ENCODE results near the gene SCAANT1. TPM values are rescaled to one million over a fixed set of nuclear protein-coding genes. Genes with fewer than 3 reads are reported as not detected.

The SCAANT1 gene
- total RNA-seq, 1 donor from 2014 or later = not detected

DNA sequence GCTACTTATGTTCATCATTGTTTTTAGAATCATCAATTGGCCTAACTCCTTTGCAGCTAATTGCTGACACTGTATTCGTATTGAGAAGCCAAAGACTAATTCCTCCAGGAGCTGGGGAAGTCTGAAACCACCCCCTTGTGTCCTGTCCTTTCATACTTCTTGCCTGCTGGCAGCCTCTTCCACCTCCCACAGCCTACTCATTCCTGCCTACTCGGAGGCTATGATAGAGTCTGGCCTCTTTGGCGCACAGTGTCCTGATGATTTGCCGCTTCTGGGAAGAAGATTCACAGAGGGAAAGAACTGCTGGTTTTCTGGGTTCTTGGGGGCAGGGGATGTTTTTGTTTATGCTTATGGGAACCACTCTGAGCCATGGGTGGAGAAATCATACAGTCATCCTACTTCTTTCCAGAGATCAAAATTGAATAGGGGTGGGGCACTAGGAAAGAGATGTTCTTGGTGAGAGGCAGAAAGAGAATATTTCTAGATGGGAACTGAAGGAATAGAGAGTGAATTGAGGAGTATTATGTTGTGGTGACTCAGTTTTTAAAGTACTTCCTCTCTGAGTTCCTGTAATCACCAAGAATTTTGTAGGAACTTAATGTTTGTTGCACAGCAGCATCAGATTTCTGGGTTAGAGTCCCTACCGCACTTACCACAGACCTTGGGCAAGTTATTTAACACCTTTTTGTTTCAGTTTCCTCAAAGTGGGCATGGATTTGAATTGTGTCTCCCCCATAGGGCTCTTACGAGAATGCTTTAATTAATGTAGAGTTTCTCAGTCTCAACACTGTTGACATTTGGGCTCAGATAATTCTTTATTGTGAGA is 22.1 kb upstream of the SCAANT1 start:
- DNase-seq (ENCODE audit: low read depth, low spot score) = no peak

DNA sequence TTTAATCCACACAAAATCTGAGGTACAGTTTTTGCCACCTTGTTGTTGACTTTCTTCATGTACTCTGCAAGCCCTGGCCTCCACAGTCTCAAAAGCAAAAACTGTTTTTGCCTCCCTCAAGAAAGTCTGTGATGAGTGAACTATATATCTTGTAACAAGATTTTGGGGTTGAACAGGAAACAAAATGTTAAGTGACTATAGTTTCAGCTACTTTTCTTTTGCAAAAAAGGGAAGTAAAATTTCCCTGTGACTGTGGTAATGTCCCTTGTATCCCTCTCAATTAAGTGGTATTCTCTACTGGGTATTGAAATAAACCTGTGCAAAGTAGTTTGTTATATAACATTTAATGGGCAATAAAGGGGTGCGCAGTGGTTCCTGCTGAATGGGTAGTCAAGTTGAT is 21.3 kb upstream of the SCAANT1 start:
- no peak for DNase-seq (ENCODE audit: low read depth, low spot score)

DNA sequence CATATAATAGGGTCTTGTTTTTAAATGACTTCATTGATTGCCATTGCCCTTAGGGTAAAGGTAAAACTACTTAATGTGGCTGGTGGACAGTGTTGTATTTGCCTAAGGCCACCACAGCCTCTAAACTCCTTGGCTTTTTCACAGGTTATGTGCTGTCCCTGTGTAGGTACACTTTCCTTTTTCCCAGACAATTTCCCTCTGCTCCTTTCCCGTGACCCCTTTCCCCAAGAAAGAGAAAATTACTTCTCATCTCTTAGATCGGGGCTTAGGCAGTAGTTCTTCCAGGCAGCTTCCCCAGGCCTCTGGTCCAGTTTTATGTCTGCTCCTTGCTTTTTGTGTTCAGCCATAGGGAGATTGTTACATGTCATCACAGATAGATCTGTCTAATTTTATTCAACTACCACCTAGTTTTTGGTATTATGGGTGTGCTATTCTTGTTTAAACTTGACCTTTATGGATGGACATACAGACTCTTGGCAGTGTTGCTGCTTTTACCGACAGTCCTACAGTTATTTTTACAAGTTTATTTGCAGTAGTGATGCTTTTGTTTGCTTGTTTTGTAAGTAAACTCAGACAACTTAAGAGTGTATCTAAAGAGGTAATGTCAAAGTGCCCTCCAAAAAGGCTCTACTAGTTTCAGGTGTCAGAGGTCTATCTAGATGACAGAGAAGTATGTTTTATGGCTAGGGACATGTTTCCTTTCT is 20.5 kb upstream of the SCAANT1 start:
- no peak for DNase-seq (ENCODE audit: low read depth, low spot score)

DNA sequence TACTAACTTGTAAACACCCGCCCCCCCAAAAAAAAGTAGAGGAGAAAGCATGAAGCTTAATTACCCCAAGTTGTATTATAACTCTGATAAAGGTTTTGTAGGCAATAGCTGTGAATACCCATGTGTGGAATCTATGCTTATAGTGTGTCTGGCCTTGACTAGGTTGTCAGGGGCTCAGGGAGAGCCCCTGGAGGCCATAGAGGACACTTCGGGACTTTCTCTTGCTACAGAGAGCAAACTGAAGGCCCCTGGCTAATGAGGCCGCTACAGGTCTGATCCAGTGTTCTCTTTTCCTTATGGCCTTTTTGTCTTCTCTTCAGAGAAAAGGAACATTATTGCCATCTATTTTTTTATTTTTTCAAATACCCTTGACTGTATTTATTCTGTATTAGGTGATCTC is 19.1 kb upstream of the SCAANT1 start:
- no peak for DNase-seq (ENCODE audit: low read depth, low spot score)

DNA sequence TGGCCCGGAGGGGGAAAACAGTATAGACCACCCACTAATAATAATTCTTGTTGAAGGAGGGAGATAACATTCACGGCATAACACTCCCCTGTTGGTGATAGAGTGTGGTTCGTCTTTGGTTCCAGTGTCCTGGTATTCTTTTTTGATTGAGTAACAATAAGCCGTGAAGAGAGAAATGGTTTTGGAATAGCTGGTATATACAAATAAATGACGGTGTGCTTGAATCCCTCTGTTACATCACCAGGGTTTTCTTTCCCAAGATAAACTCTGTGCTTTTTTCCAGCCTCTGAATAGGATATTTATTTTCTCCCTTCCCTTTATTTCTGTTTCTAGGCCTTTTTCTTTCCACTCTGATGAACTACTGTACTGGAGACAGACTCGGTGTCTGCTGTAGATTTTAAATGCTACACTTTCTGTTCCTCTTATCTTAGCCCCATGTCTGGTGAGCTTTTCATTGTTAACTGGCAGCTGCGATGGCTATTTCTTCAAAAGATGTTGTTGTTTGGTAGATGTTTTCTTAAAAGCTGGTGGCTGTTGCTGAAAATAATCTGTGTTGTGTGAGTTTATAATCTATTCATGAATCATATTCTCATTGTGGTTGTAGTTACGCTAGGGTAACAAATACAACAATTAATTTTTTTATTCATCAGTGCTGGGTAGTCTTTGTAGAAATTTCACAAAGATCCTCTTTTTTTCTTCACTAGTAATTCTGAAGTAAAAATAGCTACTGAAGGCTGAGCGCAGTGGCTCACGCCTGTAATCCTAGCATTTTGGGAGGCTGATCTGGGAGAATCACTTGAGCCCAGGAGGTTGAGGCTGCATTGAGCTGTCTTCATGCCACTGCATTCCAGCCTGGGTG is 15.5 kb upstream of the SCAANT1 start:
- no peak for DNase-seq (ENCODE audit: low read depth, low spot score)

DNA sequence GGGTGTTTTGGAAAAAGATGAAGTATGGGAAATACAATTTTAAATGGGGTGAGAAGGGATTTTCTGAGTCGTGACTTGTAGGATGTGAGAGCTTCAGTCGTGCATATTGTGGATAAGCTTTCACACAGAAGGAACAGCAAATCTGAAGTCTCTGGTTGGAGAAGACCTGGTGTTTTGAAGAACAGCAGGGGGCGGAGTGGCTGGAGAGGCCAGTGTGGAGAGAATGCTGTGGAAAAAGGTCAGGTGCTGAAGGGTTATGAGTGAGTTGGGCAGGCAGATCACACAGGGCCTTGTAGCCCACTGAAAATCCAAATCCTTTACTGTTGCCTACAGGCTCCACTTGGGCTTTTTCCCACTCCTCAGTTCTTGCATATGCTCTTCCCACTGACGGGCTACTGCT is 14.1 kb upstream of the SCAANT1 start:
- no peak for DNase-seq (ENCODE audit: low read depth, low spot score)

DNA sequence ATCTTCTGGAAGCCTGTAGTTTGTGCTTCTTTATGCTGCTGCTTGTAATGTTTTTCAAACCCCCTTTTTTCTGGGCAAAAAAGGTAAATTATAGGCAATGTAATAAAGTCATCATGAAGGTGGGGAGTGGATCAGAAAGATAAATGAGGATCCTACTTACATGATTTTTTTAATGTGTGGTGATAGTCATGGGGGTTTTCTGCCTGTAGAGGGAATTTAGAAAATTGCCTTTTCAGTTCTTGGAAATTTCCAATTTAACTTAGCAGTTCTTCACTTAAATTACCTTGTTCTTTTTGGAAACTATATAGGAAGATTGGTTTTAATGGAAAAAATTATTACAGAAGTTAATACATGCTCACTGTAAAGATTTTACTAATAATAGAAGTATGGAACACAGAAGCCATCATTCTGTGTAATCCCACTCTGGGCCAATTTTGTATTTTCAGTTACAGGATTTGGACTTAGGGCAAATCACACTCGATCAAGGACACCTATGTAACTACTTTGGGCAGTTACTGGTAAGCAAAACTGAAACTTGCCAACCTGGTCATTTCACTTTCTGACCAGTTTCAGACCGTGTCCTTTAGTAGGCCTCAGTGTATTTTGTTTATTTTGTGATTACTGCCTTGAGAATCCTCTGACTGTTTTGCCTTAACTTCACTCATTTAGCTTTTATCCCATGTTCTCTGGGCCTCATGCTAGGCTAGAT is 10.5 kb upstream of the SCAANT1 start:
- no peak for DNase-seq (ENCODE audit: low read depth, low spot score)

DNA sequence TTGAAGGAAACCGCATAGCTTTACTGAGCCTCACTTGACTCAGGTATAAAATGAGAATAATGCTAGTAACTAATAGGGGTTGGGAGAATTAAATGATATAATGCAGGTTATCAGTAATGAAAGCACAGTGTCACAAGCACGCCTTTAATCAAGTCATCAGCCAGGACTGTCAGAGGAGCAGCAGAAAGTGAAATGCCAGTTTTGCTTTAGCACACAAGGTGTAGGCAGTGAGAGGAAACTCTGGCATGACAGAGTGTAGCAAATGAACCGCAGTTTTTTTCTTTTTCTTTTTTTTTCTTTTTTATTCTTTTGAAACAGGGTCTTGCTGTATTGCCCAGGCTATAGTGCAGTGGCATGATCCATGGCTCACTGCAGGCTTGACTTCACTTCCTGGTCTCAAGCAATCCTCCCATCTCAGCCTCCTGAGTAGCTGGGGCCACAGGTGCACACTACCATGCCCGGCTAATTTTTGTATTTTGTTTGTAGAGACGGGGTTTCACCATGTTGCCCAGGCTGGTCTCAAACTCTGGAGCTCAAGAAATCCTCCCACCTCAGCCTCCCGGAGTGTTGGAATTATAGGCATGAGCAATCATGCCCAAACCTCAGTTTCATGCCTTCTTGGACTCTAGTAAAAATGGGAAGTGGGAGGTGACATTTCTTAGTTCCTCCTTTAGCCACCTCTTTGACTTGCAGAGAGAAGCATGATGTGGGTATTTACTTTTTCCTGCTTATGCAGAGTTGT is 9.7 kb upstream of the SCAANT1 start:
- DNase-seq (ENCODE audit: low read depth, low spot score) = no peak

DNA sequence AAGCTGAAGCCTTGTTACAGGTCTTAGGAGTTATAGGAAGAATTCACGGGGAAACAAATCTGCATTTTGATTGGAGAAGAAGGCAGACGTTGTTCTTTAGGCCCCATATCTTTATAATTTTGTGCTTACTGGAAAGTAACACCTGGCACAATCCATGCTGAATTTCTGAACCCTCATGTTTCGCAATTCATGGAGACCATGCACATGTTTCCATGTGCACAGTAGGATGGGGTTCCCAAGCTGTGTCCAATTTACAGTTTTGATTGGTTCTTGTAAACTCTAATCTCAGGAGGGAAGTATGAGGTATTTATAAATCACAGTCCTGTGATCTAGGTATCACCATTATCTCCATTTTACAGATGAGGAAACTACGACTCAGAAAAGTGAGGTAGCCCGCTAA is 7.8 kb upstream of the SCAANT1 start:
- no peak for DNase-seq (ENCODE audit: low read depth, low spot score)

DNA sequence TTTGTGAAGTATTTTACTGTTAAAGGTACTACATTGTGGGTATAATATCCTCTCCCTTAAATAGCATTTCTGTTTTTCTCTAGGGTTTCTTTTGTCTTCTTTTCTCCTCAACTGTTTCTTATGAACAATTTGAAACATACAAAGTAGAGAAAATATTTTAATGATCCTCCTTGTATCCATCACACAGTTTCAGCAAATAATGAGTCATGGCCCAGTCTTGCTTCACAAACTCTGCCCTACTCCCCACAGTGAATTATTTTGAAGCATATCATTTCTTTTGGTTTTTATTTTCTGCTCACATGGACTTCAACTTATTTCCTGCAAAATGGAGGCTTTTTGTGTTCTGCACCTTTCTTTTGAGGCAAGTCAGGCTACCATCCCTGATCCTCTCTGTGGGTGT is 6.1 kb upstream of the SCAANT1 start:
- no peak for DNase-seq (ENCODE audit: low read depth, low spot score)

DNA sequence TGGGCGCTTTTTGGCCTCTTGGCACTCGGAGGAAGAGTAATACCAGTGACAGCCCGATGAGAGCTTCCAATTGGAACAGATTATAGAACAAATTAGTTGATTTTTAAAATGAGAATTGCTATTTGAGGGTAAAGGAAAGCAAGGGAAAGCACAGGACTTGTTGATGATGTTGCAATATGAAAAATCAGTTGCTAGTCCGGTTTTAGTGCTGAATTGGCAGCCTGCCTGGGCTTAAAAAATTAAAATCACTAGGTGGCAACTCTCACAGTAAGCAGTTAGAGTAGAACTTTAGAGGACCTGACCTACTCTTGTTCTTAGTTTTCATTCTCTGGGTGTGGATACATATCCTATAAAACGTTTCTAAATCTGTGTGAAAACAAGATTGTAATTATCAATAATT is 2.1 kb upstream of the SCAANT1 start:
- DNase-seq (ENCODE audit: low read depth, low spot score) = no peak

DNA sequence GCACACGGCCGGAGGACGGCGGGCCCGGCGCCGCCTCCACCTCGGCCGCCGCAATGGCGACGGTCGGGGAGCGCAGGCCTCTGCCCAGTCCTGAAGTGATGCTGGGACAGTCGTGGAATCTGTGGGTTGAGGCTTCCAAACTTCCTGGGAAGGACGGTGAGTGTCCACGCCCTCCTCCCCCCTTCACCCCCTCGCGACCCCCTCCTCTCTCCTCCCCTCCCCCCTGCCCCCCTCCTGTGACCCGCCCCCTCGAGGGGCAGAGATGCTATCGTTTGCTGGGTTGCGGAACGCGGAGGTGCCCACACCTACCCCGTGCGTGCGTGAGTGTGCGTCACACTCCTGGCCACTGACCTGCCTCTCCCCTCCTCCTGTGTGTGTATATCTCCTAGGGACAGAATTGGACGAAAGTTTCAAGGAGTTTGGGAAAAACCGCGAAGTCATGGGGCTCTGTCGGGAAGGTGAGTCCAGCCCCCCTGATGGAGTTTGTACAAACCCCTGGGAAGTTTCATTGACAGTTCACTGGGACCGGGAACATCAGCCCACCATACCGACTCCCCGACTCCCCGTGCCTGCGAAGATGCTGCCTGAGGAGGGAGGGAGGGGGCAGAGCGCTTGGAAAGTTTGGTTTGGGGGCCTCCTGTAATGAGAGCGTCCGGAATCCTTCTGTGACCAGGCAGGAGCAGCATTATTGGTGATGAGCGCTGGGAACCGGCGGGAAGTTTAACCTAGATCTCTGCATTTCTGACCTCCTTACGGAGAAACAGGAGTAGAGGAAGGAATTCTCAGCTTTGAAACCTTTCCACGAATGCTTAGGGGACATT is 795 bp upstream of the SCAANT1 start:
- DNase-seq (ENCODE audit: low read depth, low spot score) = no peak

DNA sequence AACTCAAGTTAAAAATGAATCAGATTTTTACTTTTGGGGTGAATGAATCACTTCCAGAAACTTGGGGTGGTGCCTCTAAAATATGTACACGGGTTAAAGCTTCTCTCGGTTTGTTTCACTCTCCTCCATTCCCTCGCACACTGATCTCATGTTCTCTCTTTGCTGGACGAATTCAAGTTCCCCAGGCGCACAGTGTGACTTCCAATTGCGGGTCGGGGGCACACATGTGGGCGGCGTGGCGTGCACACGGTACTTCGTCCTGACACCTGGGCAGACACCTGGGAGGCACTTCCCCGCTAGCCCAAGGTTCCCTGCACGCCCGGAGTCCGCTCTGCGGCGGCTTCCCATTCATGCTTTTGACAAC is 692 bp downstream of the SCAANT1 start:
- DNase-seq (ENCODE audit: low read depth, low spot score) = no peak

DNA sequence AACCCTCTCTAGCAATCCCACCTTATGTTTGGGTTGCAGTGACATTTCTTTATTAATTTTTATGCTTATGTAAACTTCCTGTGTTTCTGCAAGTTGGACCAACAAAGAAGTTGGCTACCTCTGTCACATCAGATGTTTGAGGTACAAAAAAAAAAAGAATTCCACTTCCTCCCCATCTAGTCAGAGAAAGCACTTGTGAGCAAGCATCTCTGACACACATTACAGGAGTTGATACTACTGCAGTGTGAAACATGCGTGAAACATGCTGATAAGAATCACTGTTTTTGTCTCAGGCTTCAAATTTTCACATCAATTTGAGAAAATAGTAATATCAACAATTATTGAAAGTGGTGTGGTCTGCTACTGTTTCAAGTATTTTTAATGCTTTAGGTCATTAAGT is 1.3 kb downstream of the SCAANT1 start:
- DNase-seq (ENCODE audit: low read depth, low spot score) = no peak

DNA sequence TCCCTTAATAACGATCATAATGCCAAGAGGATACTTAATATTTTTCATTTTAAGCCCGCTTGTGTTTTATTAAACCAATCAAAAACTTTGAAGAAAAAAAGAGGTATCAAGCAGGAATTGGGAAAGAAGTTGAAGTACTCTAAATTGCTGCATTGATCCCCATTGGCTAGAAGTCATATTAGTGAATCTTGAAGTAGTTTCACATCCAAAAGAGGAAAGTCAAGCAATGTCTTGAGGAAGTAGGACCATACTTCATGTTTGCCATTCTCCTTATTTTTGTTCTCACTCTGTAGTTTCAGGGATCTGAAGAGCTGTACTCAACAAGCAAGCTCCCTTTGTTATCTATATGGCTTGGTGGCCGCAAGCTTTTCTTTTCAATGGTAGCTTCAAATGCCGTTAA is 2.2 kb downstream of the SCAANT1 start:
- no peak for DNase-seq (ENCODE audit: low read depth, low spot score)

DNA sequence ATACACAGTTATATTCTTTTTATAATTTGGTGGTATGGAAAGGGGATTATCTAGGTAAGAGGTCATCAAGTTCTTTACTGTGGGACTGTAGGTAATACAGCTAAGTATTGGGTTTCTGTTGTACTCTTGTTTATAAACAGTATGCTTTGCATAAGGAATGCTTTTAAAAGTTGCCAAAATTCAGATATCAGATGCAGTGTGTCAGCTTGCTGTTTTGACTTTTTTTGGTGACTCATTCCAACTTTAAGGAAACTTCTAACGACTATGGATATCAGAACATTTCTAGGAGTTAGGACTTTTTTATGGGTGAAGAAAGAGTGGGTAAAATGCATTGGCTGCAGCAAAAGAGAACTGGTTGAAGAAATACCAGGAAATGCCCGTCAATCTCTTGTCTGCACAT is 2.8 kb downstream of the SCAANT1 start:
- no peak for DNase-seq (ENCODE audit: low read depth, low spot score)

DNA sequence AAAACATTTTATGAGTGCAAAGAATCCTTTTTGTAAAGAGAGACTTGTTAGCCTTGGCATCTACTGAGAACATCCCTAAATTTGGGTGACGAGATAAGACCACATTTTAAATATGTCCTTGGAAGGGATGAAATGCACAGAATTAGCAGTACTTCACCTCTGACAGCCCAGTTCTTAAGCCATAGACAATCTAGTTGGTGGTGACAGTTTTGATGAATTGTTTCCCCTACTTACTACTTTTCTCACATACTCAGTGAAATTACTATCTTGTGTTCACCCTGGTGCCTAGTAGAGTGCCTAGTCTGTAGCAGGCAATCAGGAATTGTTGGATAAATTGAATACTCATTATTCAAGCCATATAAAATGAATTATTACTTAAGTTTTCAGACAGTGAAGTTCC is 3.4 kb downstream of the SCAANT1 start:
- DNase-seq (ENCODE audit: low read depth, low spot score) = no peak

DNA sequence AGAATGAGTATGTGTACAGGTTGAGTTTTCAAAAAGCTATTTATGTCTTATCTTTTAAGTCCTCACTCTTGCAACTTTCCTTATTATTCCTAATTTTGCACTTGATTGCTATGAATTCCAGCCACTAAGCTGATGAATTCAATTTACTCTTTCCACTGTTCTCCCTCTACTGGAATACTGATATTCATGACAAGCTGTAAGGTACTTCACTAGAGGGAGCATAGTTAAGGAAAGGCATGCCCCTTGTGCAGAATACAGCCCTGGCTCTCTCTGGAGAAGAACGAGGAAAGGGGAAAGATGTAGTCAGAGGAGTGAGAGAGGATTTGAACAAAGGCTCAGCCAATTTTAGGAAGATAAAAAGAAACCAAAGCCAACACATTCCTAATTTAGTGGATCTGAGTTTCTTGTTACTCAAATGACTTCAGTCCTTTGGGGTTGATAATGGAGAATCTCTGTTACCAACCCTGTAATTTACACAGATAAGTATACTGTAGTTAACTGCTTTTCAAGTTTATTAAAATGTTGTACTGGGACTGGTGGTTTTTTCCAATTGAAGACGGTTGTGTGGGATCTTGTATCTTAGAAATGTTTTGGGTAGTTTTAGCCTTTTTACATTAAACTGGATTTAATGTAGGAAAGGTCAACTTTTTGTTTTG is 4.0 kb downstream of the SCAANT1 start:
- no peak for DNase-seq (ENCODE audit: low read depth, low spot score)

All from pulmonary artery endothelial cell (primary cell).